Measurements from ENCODE around the gene MSH4. TPM values are rescaled to one million over a fixed set of nuclear protein-coding genes. Genes with fewer than 3 reads are reported as not detected.
"Not testable (repeated sequence)": the region's sequence is repeated elsewhere in the genome, so short reads cannot be mapped to it uniquely, and the experiment has no call there.

Gene MSH4
- total RNA-seq, 4 donors from 2014 or later: 0.67 to 0.93 TPM; not detected in 2

- TF ChIP-seq EP300 (IDR thresholded peaks at IDR 0.05) (no peak), POLR2AphosphoS5 (IDR thresholded peaks at IDR 0.05) (no peak), POLR2A (IDR thresholded peaks at IDR 0.05) (no peak), CTCF (IDR thresholded peaks at IDR 0.05) (no peak)
- ATAC-seq: no peak
- Histone ChIP-seq H3K4me1 (no peaks in the 10 kb centered on the region), H3K27ac (no peak overlapping the region), H3K9me3 (no peaks in the 10 kb centered on the region), H3K36me3 (peaks cover 9 to 65% of the 10 kb centered on the region in 2 donors), H3K4me3 (no peak overlapping the region), H3K27me3 (no peaks in the 10 kb centered on the region)
- WGBS, 2 donors (ENCODE audit: low coverage in 1 of 2): 77 to 100% methylated on average over 1 to 2 of the region's 6 CpGs
Observed at GRCh38 chr1:75797273-75797588, 549 bp downstream of the MSH4 start.

GRCh38 chr1:75797606-75798216 is 1.0 kb downstream of the MSH4 start:
- ATAC-seq: no peak
- no peak for TF ChIP-seq CTCF (IDR thresholded peaks at IDR 0.05)
- Histone ChIP-seq H3K9me3 (no peaks in the 10 kb centered on the region), H3K4me3 (no peak overlapping the region), H3K27ac (no peak overlapping the region), H3K36me3 (peaks cover 8 to 60% of the 10 kb centered on the region in 2 donors), H3K4me1 (no peaks in the 10 kb centered on the region), H3K27me3 (no peaks in the 10 kb centered on the region)
- WGBS, 2 donors (ENCODE audit: low coverage in 1 of 2): 85 to 86% methylated on average over 6 to 13 of the region's 13 CpGs

- H3K4me1 ChIP-seq, H3K27me3 ChIP-seq: not testable (repeated sequence)
- WGBS, 2 donors (ENCODE audit: low coverage in 1 of 2): 60 to 92% methylated on average over 1 to 2 of the region's 2 CpGs
Observed at GRCh38 chr1:75801480-75801879, 4.8 kb downstream of the MSH4 start.

GRCh38 chr1:75808921-75809320 is 12.2 kb downstream of the MSH4 start:
- H3K9me3 ChIP-seq: no peaks in the 10 kb centered on the region
- no peak overlapping the region for H3K27ac ChIP-seq
- WGBS, 2 donors (ENCODE audit: low coverage in 1 of 2): 80 to 94% methylated on average over 3 to 4 of the region's 4 CpGs
- no peaks in the 10 kb centered on the region for H3K27me3 ChIP-seq
- no peak for ATAC-seq
- H3K4me3 ChIP-seq: no peak overlapping the region
- H3K36me3 ChIP-seq: no peaks in the 10 kb centered on the region
- TF ChIP-seq POLR2A (IDR thresholded peaks at IDR 0.05): no peak
- no peak for TF ChIP-seq EP300 (IDR thresholded peaks at IDR 0.05)
- TF ChIP-seq POLR2AphosphoS5 (IDR thresholded peaks at IDR 0.05): no peak
- TF ChIP-seq CTCF (IDR thresholded peaks at IDR 0.05): no peak
- no peaks in the 10 kb centered on the region for H3K4me1 ChIP-seq

More at GRCh38 chr1:75801480-75801879, 4.8 kb downstream of the MSH4 start:
- ATAC-seq, H3K9me3 ChIP-seq, H3K4me3 ChIP-seq, H3K27ac ChIP-seq: not testable (repeated sequence)
- peaks cover 0 to 22% of the 10 kb centered on the region in 2 donors for H3K36me3 ChIP-seq

GRCh38 chr1:75810113-75810512 is 13.4 kb downstream of the MSH4 start:
- H3K36me3 ChIP-seq, H3K27ac ChIP-seq, H3K4me3 ChIP-seq, ATAC-seq, H3K4me1 ChIP-seq, H3K27me3 ChIP-seq, H3K9me3 ChIP-seq: not testable (repeated sequence)
- 78 to 87% methylated on average over 2 to 3 of the region's 3 CpGs for WGBS, 2 donors (ENCODE audit: low coverage in 1 of 2)

- no peaks in the 10 kb centered on the region for H3K4me1 ChIP-seq
- peaks cover 0 to 9% of the 10 kb centered on the region in 2 donors for H3K36me3 ChIP-seq
- H3K9me3 ChIP-seq: no peaks in the 10 kb centered on the region
- no peak overlapping the region for H3K27ac ChIP-seq
- TF ChIP-seq POLR2AphosphoS5 (IDR thresholded peaks at IDR 0.05) (no peak), CTCF (IDR thresholded peaks at IDR 0.05) (no peak), POLR2A (IDR thresholded peaks at IDR 0.05) (no peak), EP300 (IDR thresholded peaks at IDR 0.05) (no peak)
- ATAC-seq: no peak
- no peak overlapping the region for H3K4me3 ChIP-seq
- 57 to 67% methylated on average over 1 of the region's 1 CpG for WGBS, 2 donors (ENCODE audit: low coverage in 1 of 2)
- no peaks in the 10 kb centered on the region for H3K27me3 ChIP-seq
Observed at GRCh38 chr1:75811211-75811981, 14.7 kb downstream of the MSH4 start.

Measured in gastroesophageal sphincter (tissue), 4 donors.